CD14-positive monocyte (primary cell): ENCODE measurements around the gene KCNK6. TPM values are rescaled to one million over a fixed set of nuclear protein-coding genes. Genes with fewer than 3 reads are reported as not detected.

ENCODE experiments used
- DNase-seq, 3 donors: peaks; one replicate each; pipeline ENCODE4 v3.0.0-alpha.2; 2011 to 2022
- H2AFZ ChIP-seq: 2 replicates; pipeline ENCODE4 v1.6.0; 2012; ENCODE audit warnings: mild to moderate bottlenecking, low read depth, low read length, inconsistent platforms; ENCODE audit not compliant: insufficient read depth, poor library complexity, severe bottlenecking
- H3K27ac ChIP-seq, 2 donors: 1 replicate in 1 of 2; 2 replicates in 1 of 2; pipeline ENCODE4 v1.5.1; 2012 to 2013; ENCODE audit warnings: low read length in 2 of 2, control low read depth in 1 of 2, inconsistent platforms in 1 of 2, low read depth in 1 of 2, mild to moderate bottlenecking in 1 of 2
- H3K27me3 ChIP-seq, 2 donors: one replicate each; pipeline versions ENCODE4 v1.6.0 to v1.6.1; 2011 to 2013; ENCODE audit warnings: low read length in 2 of 2; ENCODE audit not compliant: control insufficient read depth in 2 of 2, insufficient read depth in 2 of 2
- H3K36me3 ChIP-seq, 2 donors: replicated peaks in 1 of 2; 1 replicate in 1 of 2; 2 replicates in 1 of 2; pipeline versions ENCODE4 v1.5.1 to v1.6.1; 2012 to 2013; ENCODE audit warnings: low read length in 2 of 2, control low read depth in 1 of 2, inconsistent platforms in 1 of 2, mild to moderate bottlenecking in 1 of 2; ENCODE audit not compliant: insufficient read depth in 2 of 2, control insufficient read depth in 1 of 2
- H3K4me1 ChIP-seq, 2 donors: 1 replicate in 1 of 2; 2 replicates in 1 of 2; pipeline versions ENCODE4 v1.5.1 to v1.6.1; 2012 to 2013; ENCODE audit warnings: low read length in 2 of 2, control low read depth in 1 of 2, inconsistent platforms in 1 of 2, mild to moderate bottlenecking in 1 of 2, moderate library complexity in 1 of 2; ENCODE audit not compliant: insufficient read depth in 2 of 2, control insufficient read depth in 1 of 2
- H3K4me2 ChIP-seq: replicated peaks from 2 replicates; pipeline ENCODE3; 2012; ENCODE audit warnings: low read length, moderate library complexity, mild to moderate bottlenecking; ENCODE audit not compliant: poor library complexity, severe bottlenecking; ENCODE audit errors: extremely low read depth
- H3K4me3 ChIP-seq, 3 experiments: fragments of 200-600 bp in 1 of 3; sonication (generic) in 1 of 3; replicated peaks in 1 of 3; 1 replicate in 2 of 3; 2 replicates in 1 of 3; pipeline ENCODE4 v1.5.1; 2011 to 2013; ENCODE audit warnings: low read length in 3 of 3, mild to moderate bottlenecking in 3 of 3, control low read depth in 2 of 3, low read depth in 2 of 3, inconsistent platforms in 1 of 3, moderate library complexity in 1 of 3
- H3K79me2 ChIP-seq: 2 replicates; pipeline ENCODE4 v1.6.0; 2012; ENCODE audit warnings: mild to moderate bottlenecking, control low read depth, inconsistent platforms, low read length, moderate library complexity; ENCODE audit not compliant: insufficient read depth
- H3K9ac ChIP-seq: 2 replicates; pipeline ENCODE4 v1.6.0; 2017; ENCODE audit warnings: low read length, mild to moderate bottlenecking; ENCODE audit not compliant: insufficient read depth, poor library complexity, severe bottlenecking
- H3K9me3 ChIP-seq, 2 donors: replicated peaks in 1 of 2; 1 replicate in 1 of 2; 2 replicates in 1 of 2; pipeline versions ENCODE4 v1.5.1 to v1.6.1; 2012 to 2013; ENCODE audit warnings: low read length in 2 of 2, control low read depth in 1 of 2; ENCODE audit not compliant: control insufficient read depth in 1 of 2, insufficient read depth in 1 of 2
- H4K20me1 ChIP-seq: 2 replicates; pipeline ENCODE4 v1.6.0; 2012; ENCODE audit warnings: mild to moderate bottlenecking, low read length, control low read depth, moderate library complexity; ENCODE audit not compliant: insufficient read depth
- H3K27ac Mint-ChIP-seq, 7 donors: one replicate each; pipeline ENCODE4 v1.8.0; 2020; ENCODE audit warnings: mild to moderate bottlenecking in 7 of 7, mixed read lengths in 7 of 7, moderate library complexity in 6 of 7, inconsistent platforms in 2 of 7
- H3K27me3 Mint-ChIP-seq, 3 donors: one replicate each; pipeline ENCODE4 v1.8.0; 2021 to 2022; ENCODE audit warnings: low read depth in 3 of 3, mild to moderate bottlenecking in 3 of 3, mixed read lengths in 3 of 3, moderate library complexity in 3 of 3, inconsistent platforms in 1 of 3
- H3K36me3 Mint-ChIP-seq, 2 donors: one replicate each; pipeline ENCODE4 v1.8.0; 2020; ENCODE audit warnings: mixed read lengths in 2 of 2, inconsistent platforms in 1 of 2, mild to moderate bottlenecking in 1 of 2
- H3K4me1 Mint-ChIP-seq: one replicate; pipeline ENCODE4 v1.8.0; 2020; ENCODE audit warnings: mild to moderate bottlenecking, mixed read lengths
- H3K4me3 Mint-ChIP-seq, 2 donors: one replicate each; pipeline ENCODE4 v1.8.0; 2020; ENCODE audit warnings: mild to moderate bottlenecking in 2 of 2, mixed read lengths in 2 of 2, moderate library complexity in 1 of 2
- H3K9me3 Mint-ChIP-seq, 7 donors: one replicate each; pipeline ENCODE4 v1.8.0; 2020 to 2022; ENCODE audit warnings: mixed read lengths in 7 of 7, mild to moderate bottlenecking in 6 of 7, moderate library complexity in 6 of 7, inconsistent platforms in 2 of 7
- CTCF ChIP-seq: fragments of 200-600 bp; IDR thresholded peaks from one replicate; pipeline ENCODE4 v1.8.0; 2022; ENCODE audit warnings: antibody characterized with exemption, mild to moderate bottlenecking
- WGBS: methylation state at CpG from one replicate; pipeline ENCODE4 v1.1.5; 2013; ENCODE audit warnings: missing lambda C conversion rate; ENCODE audit not compliant: insufficient coverage; 5-methylcytosine and 5-hydroxymethylcytosine counted together
- intact Hi-C, 2 donors: fragments of 100-400 bp; cut with micrococcal nuclease; formaldehyde crosslinking; loops; one replicate each; pipeline versions ENCODE4 v1.15.0 to v1.15.1; 2023
- polyA plus RNA-seq, 3 donors: library from polyadenylated mRNA; depleted of rRNA in 1 of 3; unstranded in 2 of 3; stranded (reverse) in 1 of 3; fragments of 300-500 nt in 2 of 3; fragments of >200 nt in 1 of 3; fragmentation: Illumina TruSeq in 2 of 3; gene quantifications; 1 replicate in 2 of 3; 2 replicates in 1 of 3; pipeline ENCODE4 v1.2.3, GENCODE V29; 2012 to 2021

The KCNK6 gene
- polyA plus RNA-seq, 3 donors = 7.3 to 21.5 (median 8.7) TPM

GRCh38 chr19:38376576-38376975 lies 56.9 kb downstream of the KCNK6 start:
- Mint-ChIP-seq H3K9me3 (peaks cover 0 to 3% (median 0%) of the 10 kb centered on the region in 7 donors), H3K27me3 (peaks cover 5 to 10% (median 7%) of the 10 kb centered on the region in 3 donors), H3K27ac (peak overlapping the region in 4 of 7 donors; percentile 2 to 55 (median 43)), H3K4me1 (peaks cover 24% of the 10 kb centered on the region), H3K4me3 (no peak overlapping the region), H3K36me3 (peaks cover 32 to 55% of the 10 kb centered on the region in 2 donors)
- H3K27ac ChIP-seq = peak overlapping the region in 1 of 2 donors; percentile 32
- H3K4me2 ChIP-seq = no peak overlapping the region
- H3K27me3 ChIP-seq = no peaks in the 10 kb centered on the region
- no peaks in the 10 kb centered on the region for H3K9me3 ChIP-seq
- no peak overlapping the region for H3K9ac ChIP-seq
- peaks cover 18 to 23% of the 10 kb centered on the region in 2 donors for H3K4me1 ChIP-seq
- peaks cover 28 to 54% of the 10 kb centered on the region in 2 donors for H3K36me3 ChIP-seq
- intact Hi-C loops = no loop called here
- WGBS = 97% methylated on average over 3 of the region's 3 CpGs
- H4K20me1 ChIP-seq = peaks cover 44% of the 10 kb centered on the region
- no peak for TF ChIP-seq CTCF
- H2AFZ ChIP-seq = no peak overlapping the region
- H3K4me3 ChIP-seq = no peak overlapping the region
- no peak for DNase-seq
- peaks cover 29% of the 10 kb centered on the region for H3K79me2 ChIP-seq

DNA sequence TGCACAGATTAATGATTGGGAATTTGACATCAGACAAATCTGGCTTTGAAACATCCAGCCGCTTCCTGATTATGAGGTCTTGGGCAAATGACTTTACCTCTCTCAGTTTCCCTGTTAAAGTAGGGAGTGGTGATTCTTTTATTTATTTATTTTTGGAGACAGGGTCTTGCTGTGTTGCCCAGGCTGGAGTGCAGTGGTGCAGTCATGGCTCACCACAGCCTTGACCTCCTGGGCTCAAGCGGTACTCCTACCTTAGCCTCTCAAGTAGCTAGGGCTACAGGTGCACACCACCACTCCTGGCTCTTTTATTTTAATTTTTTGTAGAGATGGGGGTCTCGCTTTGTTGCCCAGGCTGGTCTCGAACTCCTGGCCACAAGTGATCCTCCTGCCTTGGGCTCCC lies 57.4 kb downstream of the KCNK6 start:
- no CpG with 5 or more reads among the region's 4 CpGs for WGBS

More for the DNA sequence above, 57.4 kb downstream of the KCNK6 start:
- Mint-ChIP-seq H3K36me3 (peaks cover 37 to 60% of the 10 kb centered on the region in 2 donors), H3K27me3 (peaks cover 5 to 7% (median 6%) of the 10 kb centered on the region in 3 donors), H3K9me3 (peaks cover 0 to 3% (median 0%) of the 10 kb centered on the region in 7 donors), H3K4me3 (no peak overlapping the region), H3K4me1 (peaks cover 24% of the 10 kb centered on the region), H3K27ac (no peak overlapping the region)
- Histone ChIP-seq H3K4me1 (peaks cover 18 to 23% of the 10 kb centered on the region in 2 donors), H3K27me3 (no peaks in the 10 kb centered on the region), H3K79me2 (peaks cover 29% of the 10 kb centered on the region), H4K20me1 (peaks cover 45% of the 10 kb centered on the region), H2AFZ (no peak overlapping the region), H3K4me3 (no peak overlapping the region), H3K9ac (no peak overlapping the region), H3K36me3 (peaks cover 32 to 59% of the 10 kb centered on the region in 2 donors), H3K27ac (peak overlapping the region in 1 of 2 donors; percentile 32), H3K9me3 (no peaks in the 10 kb centered on the region), H3K4me2 (no peak overlapping the region)
- no peak for DNase-seq
- intact Hi-C loops = no loop called here
- no peak for TF ChIP-seq CTCF
